Stromal cell of bone marrow (primary cell): Measurements from ENCODE around the gene WWOX.
A peak's percentile ranks its signal among the peaks of the same experiment; 100 is the strongest.

Source experiments
- DNase-seq: peaks from one replicate; pipeline ENCODE4 v3.0.0-alpha.2; 2012; ENCODE audit warnings: low read depth

WWOX gene

DNA sequence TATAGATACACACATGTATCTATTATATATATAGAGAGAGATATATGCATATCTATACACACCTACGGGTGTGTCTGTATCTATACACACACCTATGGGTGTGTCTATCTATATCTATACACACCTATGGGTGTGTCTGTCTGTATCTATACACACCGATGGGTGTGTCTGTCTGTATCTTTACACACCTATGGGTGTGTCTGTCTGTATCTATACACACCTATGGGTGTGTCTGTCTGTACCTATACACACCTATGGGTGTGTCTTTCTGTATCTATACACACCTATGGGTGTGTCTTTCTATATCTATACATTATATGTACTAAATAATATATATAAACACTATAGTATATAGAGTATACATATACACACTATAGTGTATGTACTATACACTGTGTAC lies 762.6 kb downstream of the WWOX start:
- no peak for DNase-seq

DNA sequence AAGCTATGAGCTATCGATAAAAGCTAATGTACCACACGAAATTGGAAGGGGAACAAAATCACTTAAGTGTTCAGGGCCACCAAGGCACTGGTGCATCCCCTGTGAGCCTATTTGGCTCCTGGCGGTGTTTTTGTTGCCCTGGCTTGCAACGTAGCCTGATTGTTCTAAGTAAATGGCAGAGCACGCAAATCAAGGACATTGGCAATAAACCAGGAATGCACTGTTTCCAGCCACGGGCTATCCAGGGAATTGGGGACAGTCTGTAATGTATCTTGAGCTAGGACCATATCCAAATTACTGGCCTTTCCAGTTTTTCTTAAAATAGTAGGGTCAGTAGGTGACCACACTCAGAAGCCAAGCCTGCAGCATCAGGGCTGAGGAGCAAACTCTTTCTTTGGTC lies 767.1 kb downstream of the WWOX start:
- DNase-seq = no peak

DNA sequence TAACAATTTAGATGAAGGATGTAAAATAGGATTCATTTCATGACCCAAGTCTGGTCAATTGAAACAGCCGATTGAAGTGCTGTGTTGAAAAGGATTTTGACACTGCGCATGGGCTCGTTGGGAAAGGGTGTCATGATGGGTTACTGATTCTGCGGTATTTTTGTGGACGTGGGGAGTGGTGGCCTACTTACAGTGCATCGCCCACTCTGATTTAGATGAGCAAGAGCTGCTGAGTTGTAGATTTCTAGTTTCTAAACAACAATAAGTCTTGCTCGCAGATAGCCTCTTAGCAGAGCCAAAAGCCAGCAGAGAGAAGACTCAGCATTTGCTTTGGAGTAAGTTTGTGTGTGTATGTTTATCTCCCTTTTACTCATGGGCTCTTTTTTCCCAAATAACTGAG lies 770.0 kb downstream of the WWOX start:
- no peak for DNase-seq

DNA sequence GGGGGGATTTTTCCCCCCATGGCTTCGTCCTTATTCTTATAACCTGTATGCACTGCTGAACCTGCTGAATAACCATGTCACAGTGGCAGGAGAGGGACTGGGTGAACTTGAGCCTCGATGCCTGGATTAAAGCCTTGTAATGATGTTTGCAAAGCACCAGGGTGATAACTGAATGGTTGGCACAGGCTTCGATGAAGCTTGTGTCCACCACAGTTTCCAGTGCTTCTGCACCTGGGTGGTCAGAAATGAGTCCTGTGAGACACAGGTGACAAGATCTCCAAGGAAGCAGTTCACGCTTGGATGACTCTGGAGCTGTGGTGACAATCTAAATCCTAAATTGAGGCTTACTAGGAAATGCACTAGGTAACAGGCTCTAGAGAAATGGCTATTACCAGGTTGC lies 771.8 kb downstream of the WWOX start:
- no peak for DNase-seq

DNA sequence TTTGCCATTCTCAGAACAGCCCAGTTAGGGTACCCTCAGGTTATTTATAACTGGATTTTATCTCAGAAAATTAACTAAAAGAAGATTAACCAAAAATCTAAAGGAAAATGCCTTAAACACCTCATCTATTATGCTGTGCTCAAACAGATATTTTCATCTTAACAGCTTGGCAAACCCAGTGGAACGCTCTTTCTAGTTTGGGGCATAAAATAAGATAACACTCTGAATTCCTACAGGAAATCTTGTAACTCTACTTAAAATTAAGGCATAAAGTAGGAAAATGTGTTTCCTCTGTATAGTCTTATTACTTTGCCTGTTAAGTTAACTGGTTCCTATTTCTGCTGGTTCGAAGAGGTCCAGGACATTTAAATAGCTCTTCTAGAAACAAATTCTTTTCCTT lies 777.2 kb downstream of the WWOX start:
- no peak for DNase-seq

DNA sequence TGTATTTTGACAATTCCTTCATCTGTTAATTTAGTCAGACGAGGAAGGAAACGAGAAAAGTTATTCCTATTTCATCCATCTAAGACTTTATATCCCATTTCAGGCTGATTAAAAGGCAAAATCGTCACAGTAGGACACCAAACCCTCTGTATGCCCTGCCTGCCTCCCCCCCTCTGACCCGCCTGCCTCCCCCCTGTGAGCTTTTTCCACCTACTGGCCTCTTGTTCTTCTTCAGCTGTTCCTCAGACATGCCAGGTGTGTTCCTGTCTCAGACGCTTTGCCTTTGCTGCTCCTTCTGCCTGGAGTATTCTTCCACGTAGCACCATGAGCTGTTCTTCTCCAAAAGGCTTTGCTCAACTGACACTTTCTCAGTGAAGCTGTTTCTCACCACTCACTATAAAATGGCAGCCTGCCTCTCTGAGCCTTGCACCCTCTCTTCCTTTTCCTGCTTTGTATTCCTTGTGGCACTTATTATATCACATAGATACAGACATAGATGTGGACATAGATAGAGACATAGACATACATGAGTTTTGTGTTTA lies 777.7 kb downstream of the WWOX start:
- DNase-seq = no peak

DNA sequence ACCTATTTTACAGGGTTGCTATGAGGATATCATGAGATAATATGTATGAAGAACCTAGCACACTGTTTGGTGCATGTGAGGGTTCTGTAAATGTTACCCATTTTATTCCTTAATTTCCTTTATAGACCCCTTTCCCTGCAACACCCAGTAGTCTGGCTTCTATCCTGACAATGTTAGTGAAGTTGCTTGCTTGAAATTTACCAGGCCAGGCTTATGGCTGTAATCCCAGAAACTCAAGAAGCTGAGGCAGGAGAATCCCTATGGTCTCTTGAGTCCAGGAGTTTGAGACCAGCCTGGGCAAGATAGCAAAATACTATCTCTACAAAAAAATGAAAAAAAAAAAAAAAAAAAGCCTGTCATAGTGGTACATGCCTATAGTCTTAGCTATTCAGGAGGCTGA lies 779.1 kb downstream of the WWOX start:
- DNase-seq = no peak

DNA sequence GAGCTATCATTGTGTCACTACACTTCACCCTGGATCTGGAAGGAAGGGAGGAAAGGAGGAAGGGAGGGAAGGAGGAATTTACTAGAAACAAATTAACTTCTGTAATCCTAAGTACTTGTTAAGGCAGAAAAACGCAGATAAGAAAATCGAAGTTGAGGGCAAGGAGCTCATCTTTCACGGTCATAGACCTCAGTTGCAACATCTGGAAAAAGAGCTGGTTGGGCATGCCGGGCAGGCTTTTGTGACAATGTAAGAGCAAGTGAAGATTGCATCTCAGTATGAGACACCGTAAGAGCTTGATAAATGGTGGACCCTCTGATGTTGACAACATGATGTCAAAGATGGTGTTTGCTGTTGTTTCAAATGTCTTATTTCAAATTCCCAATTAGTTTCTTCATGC lies 779.6 kb downstream of the WWOX start:
- no peak for DNase-seq

DNA sequence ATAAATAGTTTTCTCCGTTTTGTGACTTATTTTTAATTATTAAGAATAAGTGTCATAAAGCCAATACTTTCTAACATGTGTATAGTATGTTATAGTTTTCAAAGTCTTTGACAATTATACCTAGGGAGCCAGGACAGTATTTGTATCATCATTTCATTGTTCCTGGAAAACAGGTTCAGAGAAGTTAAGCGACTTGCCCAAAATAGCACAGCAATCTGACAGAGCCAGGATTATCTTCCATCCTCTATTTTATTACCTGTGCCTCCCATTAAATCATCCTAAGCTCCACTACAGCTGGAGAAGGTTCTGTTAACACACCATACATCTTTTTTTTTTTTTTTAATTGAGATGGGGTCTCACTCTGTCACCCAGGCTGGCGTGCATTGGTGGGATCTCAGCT lies 782.7 kb downstream of the WWOX start:
- DNase-seq = no peak

DNA sequence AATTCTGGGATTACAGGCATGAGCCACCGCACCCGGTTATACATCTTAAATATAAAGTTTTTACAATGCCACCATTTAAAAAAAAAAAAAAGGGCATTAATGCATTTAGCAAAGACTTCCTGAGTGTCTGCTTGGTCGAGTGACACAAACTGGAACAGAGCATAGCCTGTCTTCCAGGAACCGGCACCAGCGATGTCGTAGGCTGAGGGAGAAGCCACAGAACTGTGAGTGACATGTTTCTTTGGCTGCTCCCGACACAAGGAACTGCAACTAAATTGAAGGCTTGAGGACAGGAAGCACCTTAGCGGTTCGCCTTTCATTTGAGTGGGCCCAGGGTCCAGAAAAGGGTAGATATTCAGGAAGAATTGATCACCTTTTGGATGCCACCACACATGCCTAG lies 783.3 kb downstream of the WWOX start:
- DNase-seq = no peak

DNA sequence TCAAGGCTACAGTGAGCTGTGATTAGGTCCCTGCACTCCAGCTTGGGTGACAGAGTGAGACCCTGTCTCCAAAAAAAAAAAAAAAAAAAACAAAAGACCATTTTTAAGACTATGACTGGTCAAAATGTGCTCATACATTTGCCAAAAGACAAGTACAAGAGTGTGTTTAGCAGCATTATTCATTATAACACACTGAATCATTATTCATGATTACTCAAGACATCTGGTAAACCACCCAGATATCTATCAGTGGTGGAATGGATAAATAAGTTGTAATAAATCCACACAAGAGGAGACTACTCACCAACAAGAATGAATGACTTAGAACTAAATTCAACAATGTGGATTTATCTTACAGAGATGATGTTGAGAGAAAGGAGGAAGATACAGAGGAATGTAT lies 784.8 kb downstream of the WWOX start:
- no peak for DNase-seq

DNA sequence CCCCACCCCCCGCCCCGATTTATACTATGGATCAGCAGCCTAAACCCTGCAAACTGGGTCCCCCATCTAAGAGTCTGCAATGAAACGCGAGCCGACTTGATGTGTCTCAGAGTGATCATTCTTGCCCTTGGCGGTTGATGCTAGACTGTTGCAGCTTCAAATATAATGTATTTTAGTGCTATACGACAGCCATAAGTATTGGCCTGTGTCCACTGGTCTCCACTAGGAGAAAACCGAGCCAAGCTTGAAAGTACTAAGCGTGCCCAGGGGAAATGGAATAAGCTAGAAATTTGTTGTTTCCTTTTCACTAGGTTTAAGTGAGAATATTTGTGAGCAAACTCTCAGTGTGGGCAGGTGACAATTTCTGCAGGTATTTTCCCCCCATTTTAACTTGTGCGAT lies 789.9 kb downstream of the WWOX start:
- DNase-seq = no peak

DNA sequence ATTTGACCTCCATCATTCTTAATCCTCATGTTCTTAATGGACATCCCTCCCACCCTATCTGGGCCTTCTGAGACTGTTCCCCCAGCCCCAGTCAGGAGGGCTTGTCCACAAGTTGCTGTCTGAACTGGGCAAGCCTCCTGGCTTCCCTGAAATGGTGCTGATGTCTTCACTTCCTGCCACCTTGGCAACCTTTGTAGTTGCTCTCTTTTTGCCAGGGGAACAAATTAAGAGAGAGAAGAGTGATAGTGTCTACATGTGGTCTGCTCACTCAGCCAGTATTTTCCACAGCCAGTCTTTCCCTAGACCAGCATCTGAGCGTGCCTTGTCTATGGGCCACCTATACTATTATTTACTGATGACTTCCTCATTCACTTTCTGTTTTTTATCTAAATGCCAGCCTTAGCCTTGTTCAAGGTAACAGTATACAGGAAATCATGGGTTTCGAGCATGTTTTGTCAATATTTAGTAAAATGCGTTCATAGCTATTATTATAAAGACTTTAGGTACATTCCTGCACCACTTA lies 791.0 kb downstream of the WWOX start:
- DNase-seq = no peak

DNA sequence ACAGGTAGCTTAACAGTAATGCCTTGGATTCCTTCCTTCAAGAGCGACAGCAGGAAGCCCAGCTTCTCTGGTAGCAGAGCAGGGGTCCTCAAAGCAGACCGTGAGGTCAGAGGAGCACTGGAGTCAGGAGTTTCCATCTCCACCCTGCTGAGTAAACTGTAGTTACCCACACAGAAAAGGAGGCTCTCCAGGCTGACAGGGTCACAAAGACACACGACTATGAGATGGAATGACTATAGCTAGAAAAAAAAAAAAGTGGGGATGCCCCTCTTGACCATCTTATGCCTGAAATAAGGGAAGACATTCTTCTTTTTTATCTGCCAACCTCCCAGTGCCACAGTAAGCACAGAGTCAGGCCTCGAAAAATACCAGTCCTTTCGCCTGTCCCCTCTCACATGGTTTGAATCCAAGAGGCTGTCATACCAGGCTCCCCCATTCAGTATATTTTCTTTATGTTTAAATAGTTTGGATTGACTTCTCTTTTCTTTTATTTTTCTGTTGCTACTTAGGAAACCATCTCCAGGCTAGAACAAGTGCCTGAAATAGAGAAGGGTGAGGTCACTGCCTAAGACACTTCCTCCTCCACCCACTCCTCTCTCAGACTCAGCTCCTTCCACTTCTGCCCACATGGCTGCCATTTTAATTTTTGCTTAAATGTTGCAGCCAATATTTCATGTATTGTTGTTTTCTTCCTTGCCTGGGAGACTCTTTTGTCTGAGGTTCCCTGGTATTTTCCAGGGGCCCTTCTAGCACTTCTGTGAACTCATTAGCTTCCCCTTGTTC lies 793.7 kb downstream of the WWOX start:
- no peak for DNase-seq

DNA sequence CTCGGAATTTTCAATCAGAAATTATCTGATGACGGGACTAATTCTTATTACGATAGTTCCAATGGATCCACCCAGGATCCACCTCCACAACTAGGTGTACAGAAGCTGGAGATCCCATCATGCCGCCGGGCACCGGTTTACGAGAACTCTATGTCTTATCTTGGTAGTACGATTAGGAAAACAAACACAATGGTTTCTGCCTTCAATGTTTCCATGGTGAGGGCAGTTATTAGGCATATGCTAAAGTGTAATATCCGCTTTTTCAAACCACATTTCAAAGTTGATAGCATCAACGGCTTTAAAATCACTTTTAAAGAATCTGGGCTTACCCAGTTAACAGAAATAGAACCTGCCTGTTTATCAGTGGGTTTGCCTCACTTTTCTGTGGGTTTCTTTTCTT lies 795.4 kb downstream of the WWOX start:
- no peak for DNase-seq

DNA sequence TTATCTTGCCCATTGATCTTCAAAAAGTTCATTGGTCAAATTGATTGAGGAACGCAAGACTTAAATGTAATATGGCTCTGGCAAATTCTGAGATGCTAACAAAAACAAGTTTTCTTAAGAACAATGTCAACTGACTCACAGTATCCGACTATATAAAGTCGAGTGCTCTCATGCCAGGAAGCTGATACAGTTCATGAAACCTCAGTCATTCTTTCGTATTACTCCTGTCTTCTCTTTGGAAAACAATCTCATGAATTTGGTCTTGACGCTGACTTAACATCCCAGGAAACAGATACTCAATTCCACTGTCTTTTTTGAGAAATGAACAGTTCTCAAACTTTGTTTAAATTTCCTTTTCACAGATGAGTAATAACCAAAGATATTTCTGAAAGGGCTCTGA lies 796.2 kb downstream of the WWOX start:
- peak; percentile 72 for DNase-seq

DNA sequence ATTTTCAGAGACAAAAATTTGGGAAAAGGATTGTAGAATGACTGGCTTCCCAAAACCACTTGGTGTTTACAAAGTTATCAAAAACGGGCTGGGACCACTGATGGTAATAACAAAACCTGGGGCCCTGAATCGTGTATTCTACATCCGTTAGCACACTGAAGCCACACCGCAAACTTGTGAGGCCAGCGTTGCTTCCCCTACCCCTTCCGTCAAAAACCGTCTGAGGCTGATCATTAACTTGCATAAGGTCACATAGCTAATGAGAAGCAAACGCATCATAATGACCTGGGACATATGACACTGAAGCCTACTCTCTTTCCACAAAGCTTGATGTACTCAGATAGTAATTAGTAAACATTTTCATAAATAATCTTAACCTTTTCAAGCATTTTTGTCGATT lies 796.8 kb downstream of the WWOX start:
- no peak for DNase-seq

DNA sequence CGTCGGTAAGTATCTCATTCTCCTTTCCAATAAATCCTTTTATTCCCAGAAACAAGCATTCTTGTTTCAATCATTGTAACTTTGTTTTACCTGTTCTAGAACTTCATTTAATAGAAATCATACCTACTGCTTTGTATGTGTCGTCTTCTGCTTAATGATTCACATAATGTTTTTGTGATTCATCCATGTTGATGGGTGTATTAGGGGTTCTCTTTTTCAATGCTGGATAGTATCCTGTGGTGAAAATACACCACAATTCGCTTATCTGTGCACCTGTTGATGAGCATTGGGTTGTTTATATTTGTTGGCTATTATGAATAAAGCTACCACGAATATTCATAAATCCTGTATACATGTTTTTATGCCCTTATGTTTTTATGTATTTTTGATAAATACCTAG lies 797.8 kb downstream of the WWOX start:
- no peak for DNase-seq

DNA sequence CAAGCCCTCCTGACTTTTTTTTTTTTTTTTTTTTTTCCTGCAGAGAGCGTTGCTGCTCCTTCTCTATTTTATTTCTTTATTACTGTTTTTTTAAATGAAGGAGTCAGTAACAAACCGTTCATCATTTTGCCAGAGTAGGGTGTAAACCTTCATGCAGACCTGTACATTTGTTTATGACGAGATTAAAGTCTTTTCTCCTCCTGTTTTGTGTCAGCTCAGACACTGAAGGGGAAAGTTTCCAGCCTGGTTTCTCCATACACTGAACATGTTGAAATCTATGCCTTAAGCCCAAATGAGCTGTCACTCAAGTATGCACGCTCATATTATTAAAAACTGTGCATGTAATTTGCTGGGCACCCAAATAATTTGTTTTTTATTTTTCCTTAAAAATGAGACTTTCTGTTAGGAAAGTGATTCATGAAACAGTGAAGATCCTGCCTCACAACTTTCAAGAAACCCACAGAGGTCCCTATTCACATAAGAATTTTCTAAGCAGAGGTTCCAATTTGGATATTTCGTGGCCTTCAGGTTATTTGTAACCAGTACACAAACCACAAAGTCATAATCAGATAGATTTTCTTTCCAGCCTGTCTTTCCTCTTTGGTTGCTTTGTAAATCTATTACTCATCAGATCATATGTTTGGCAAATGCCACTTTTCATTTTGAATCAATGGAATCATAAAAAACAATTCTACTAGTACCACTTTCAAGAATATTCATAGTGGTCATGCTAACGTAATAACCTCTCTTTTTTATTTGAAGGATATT lies 800.8 kb downstream of the WWOX start:
- DNase-seq = no peak

DNA sequence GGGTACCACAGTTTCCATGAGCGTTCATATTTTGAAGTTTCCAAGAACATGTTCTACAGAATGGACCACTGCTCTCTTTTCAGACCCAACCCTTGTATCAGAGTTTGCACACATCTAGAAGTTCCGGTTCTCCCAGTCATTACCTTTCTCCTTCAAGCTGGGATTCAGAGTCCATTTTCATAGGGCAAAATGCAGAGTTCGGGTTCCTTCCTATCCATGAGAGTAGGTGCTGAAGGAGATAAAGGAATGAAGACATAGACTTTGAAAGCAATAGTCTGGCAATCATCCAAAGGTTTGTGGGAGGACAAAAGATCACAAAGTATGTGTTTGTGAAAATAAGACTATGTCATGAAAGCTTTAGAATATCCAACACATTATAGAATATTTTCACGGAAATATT lies 801.5 kb downstream of the WWOX start:
- no peak for DNase-seq

DNA sequence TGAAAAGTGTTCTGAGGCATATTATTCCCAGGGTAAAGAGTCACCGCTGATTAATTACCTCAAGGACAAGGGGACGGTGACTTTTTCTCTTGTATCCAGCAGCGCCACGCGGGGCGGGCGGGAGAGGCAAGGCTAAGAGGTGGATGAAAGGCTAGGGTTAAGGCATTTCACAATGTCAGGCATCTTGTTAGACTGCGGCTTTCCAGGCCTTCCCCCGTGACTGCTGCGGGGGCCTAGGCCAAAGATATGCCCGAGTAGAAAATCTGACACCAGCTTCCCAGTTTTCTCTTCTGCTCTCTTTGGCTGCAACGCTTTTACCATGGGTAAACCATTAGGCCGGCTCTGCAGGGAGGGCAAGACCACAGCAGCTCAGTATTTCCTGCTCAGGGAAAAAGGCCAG lies 802.9 kb downstream of the WWOX start:
- DNase-seq = no peak

DNA sequence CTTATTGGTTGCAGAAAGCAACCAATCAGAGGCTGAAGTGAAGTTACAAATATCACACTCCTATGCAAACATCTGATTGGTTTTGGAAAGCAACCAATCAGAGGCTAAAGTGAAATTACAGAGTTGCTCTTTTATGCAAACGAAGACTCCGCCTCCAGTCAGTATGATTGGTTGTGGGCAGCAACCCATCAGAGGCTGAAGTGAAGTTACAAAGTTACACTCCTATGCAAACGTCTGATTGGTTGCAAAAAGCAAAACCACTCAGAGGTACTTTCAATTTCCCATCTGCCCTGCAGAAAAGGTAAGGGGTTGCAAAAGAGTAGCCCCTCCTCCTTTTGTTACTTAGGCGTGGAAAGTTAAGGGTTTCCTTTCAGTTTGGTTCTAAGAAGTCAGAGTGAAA lies 803.8 kb downstream of the WWOX start:
- no peak for DNase-seq

DNA sequence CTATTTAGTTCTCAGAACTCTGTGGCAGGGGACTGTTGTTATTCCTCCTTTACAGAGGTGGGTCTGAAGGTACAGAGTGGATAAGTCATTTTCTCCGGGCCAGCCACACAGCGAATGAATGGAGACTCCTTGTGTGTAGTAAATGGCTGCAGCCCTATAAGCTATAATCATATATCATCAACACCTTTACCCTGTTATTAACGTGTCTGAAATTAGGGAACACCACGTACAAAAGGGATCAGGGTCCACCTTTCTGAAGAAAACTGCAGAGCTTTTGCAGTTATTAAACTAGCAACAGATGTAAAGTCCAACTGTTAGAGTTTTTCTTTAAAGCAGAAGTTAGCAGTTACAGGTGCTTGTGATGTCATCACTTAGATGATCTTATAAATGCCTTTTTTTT lies 804.4 kb downstream of the WWOX start:
- no peak for DNase-seq
